SH-SY5Y (cell line): Measurements from ENCODE around the gene NRIP1.

Experiments used
- GATA2 ChIP-seq: IDR thresholded peaks from 2 replicates; pipeline ENCODE4 v1.6.1; 2011; ENCODE audit warnings: mild to moderate bottlenecking, low read depth, low read length
- GATA3 ChIP-seq: IDR thresholded peaks from 2 replicates; pipeline ENCODE4 v1.6.1; 2011; ENCODE audit warnings: low read depth, mild to moderate bottlenecking, low read length, moderate library complexity

GRCh38 chr21:15090390-15090789, 25.6 kb upstream of the NRIP1 start:
- TF ChIP-seq GATA2, result no peak
- no peak for TF ChIP-seq GATA3
